H1 (cell line): ENCODE results near the gene MYO9B. TPM values are rescaled to one million over a fixed set of nuclear protein-coding genes. Genes with fewer than 3 reads are reported as not detected.

Source experiments
- CTCF ChIA-PET: fragments of 300-600 bp; sonication (Branson Sonifier 250); formaldehyde crosslinking; loops from one replicate; lab custom pipeline; 2021; ENCODE audit not compliant: partially characterized antibody; lab: Charles Lee
- POLR2A ChIA-PET: fragments of 300-600 bp; sonication (Branson Sonifier 250); formaldehyde crosslinking; loops from one replicate; lab custom pipeline; 2021; ENCODE audit warnings: inconsistent platforms; ENCODE audit not compliant: partially characterized antibody; lab: Charles Lee
- DNase-seq, 2 experiments: peaks; one replicate each; pipeline versions ENCODE4 v3.0.0 to v3.0.0-alpha.2; 2010 to 2022; ENCODE audit warnings: low spot score in 2 of 2, low read depth in 1 of 2, mixed read lengths in 1 of 2
- FAIRE-seq: peaks from 2 replicates; lab custom pipeline; 2011; peaks lifted over from hg19 to GRCh38; lab: Jason Lieb, UNC
- H2AFZ ChIP-seq: 2 replicates; pipeline ENCODE4 v1.8.1; 2012; ENCODE audit warnings: low read length, inconsistent platforms
- H2AK5ac ChIP-seq: 2 replicates; pipeline ENCODE4 v1.6.1; 2013; ENCODE audit warnings: low read depth, low read length
- H2BK120ac ChIP-seq: replicated peaks from 2 replicates; pipeline ENCODE3; 2013; ENCODE audit warnings: low read depth, low read length, inconsistent platforms
- H2BK12ac ChIP-seq: 2 replicates; pipeline ENCODE4 v1.6.1; 2013; ENCODE audit warnings: low read depth, low read length
- H2BK15ac ChIP-seq: 2 replicates; pipeline ENCODE4 v1.6.1; 2013; ENCODE audit warnings: low read length
- H2BK20ac ChIP-seq: 2 replicates; pipeline ENCODE4 v1.6.1; 2013; ENCODE audit warnings: low read length
- H2BK5ac ChIP-seq: 2 replicates; pipeline ENCODE4 v1.6.1; 2013; ENCODE audit warnings: low read depth, low read length
- H3K14ac ChIP-seq: 2 replicates; pipeline ENCODE4 v1.6.1; 2013; ENCODE audit warnings: inconsistent platforms; ENCODE audit not compliant: insufficient read length
- H3K18ac ChIP-seq: 2 replicates; pipeline ENCODE4 v1.6.1; 2013; ENCODE audit warnings: low read length; ENCODE audit errors: extremely low read depth
- H3K23ac ChIP-seq: 2 replicates; pipeline ENCODE4 v1.6.1; 2013; ENCODE audit warnings: inconsistent platforms; ENCODE audit not compliant: insufficient read length
- H3K23me2 ChIP-seq: 2 replicates; pipeline ENCODE4 v1.6.1; 2013; ENCODE audit warnings: low read depth, low read length
- H3K27ac ChIP-seq: 2 replicates; pipeline ENCODE4 v1.6.1; 2011; ENCODE audit warnings: low read depth, low read length, inconsistent platforms
- H3K27me3 ChIP-seq, 4 experiments: replicated peaks in 1 of 4; 1 replicate in 1 of 4; 2 replicates in 3 of 4; pipeline versions ENCODE4 v1.6.1 to v1.8.1; 2011 to 2013; ENCODE audit warnings: low read length in 3 of 4, mild to moderate bottlenecking in 3 of 4, inconsistent platforms in 2 of 4, mixed read lengths in 2 of 4, moderate library complexity in 1 of 4; ENCODE audit not compliant: control insufficient read depth in 3 of 4, insufficient read depth in 3 of 4; ENCODE audit errors: extremely low read depth in 1 of 4
- H3K36me3 ChIP-seq, 4 experiments: 2 replicates each; pipeline versions ENCODE4 v1.6.1 to v1.8.1; 2011 to 2013; ENCODE audit warnings: mild to moderate bottlenecking in 4 of 4, low read length in 3 of 4, moderate library complexity in 2 of 4, control low read depth in 1 of 4, inconsistent platforms in 1 of 4; ENCODE audit not compliant: insufficient read depth in 4 of 4, control insufficient read depth in 2 of 4
- H3K4ac ChIP-seq: replicated peaks from 2 replicates; pipeline ENCODE3; 2013; ENCODE audit warnings: low read length, low read depth, mixed read lengths, inconsistent platforms; ENCODE audit not compliant: insufficient read length
- H3K4me1 ChIP-seq, 4 experiments: replicated peaks in 1 of 4; 1 replicate in 1 of 4; 2 replicates in 3 of 4; pipeline versions ENCODE4 v1.6.1 to v1.8.1; 2011 to 2013; ENCODE audit warnings: low read length in 3 of 4, inconsistent platforms in 2 of 4, mixed read lengths in 1 of 4; ENCODE audit not compliant: insufficient read depth in 4 of 4, control insufficient read depth in 3 of 4
- H3K4me2 ChIP-seq, 2 experiments: 2 replicates each; pipeline versions ENCODE4 v1.6.1 to v1.8.1; 2011 to 2013; ENCODE audit warnings: low read depth in 2 of 2, low read length in 2 of 2, control low read depth in 1 of 2, inconsistent platforms in 1 of 2, mild to moderate bottlenecking in 1 of 2; ENCODE audit not compliant: insufficient read depth in 1 of 2
- H3K4me3 ChIP-seq, 4 experiments: fragments of 200-600, 300-600 bp in 1 of 4; sonication (generic), shearing (Covaris generic), sonication (Bioruptor Twin) in 1 of 4; 2 replicates each; pipeline versions ENCODE4 v1.5.1 to v1.8.1; 2011 to 2016; ENCODE audit warnings: low read length in 4 of 4, low read depth in 3 of 4, control low read depth in 2 of 4, inconsistent platforms in 2 of 4, mild to moderate bottlenecking in 2 of 4, mixed read lengths in 1 of 4, moderate library complexity in 1 of 4; ENCODE audit not compliant: insufficient read depth in 2 of 4; ENCODE audit errors: extremely low read depth in 1 of 4
- H3K56ac ChIP-seq: replicated peaks from 2 replicates; pipeline ENCODE3; 2013; ENCODE audit warnings: low read depth, mild to moderate bottlenecking, mixed read lengths, low read length, inconsistent platforms; ENCODE audit not compliant: insufficient read length
- H3K79me1 ChIP-seq: 2 replicates; pipeline ENCODE4 v1.6.1; 2013; ENCODE audit warnings: low read depth, low read length, control low read depth
- H3K79me2 ChIP-seq, 2 experiments: 2 replicates each; pipeline versions ENCODE4 v1.6.1 to v1.8.1; 2012 to 2013; ENCODE audit warnings: low read length in 2 of 2, mild to moderate bottlenecking in 2 of 2, inconsistent platforms in 1 of 2; ENCODE audit not compliant: insufficient read depth in 2 of 2, control insufficient read depth in 1 of 2
- H3K9ac ChIP-seq, 4 experiments: replicated peaks in 1 of 4; 1 replicate in 1 of 4; 2 replicates in 3 of 4; pipeline versions ENCODE4 v1.6.1 to v1.8.1; 2011 to 2013; ENCODE audit warnings: low read depth in 3 of 4, low read length in 3 of 4, control low read depth in 2 of 4, mild to moderate bottlenecking in 2 of 4, moderate library complexity in 2 of 4, inconsistent platforms in 1 of 4; ENCODE audit errors: extremely low read depth in 1 of 4
- H3K9me3 ChIP-seq, 2 experiments: 2 replicates each; pipeline versions ENCODE4 v1.6.1 to v1.8.1; 2012 to 2013; ENCODE audit warnings: mild to moderate bottlenecking in 2 of 2, moderate library complexity in 2 of 2, control low read depth in 1 of 2, inconsistent platforms in 1 of 2, low read depth in 1 of 2, low read length in 1 of 2, mixed read lengths in 1 of 2; ENCODE audit not compliant: insufficient read depth in 2 of 2
- H4K20me1 ChIP-seq, 2 experiments: replicated peaks in 1 of 2; 2 replicates each; pipeline versions ENCODE3 to v1.8.1; 2011 to 2013; ENCODE audit warnings: inconsistent platforms in 2 of 2, low read length in 2 of 2, mild to moderate bottlenecking in 1 of 2; ENCODE audit not compliant: insufficient read depth in 2 of 2, control insufficient read depth in 1 of 2
- H4K5ac ChIP-seq: 2 replicates; pipeline ENCODE4 v1.6.1; 2013; ENCODE audit warnings: low read length, low read depth, mixed read lengths, inconsistent platforms; ENCODE audit not compliant: insufficient read length
- H4K8ac ChIP-seq: 2 replicates; pipeline ENCODE4 v1.8.0; 2013; ENCODE audit warnings: mild to moderate bottlenecking, moderate library complexity, low read length, inconsistent platforms; ENCODE audit not compliant: insufficient read depth; ENCODE audit errors: extremely low read depth
- H4K91ac ChIP-seq: replicated peaks from 2 replicates; pipeline ENCODE3; 2013; ENCODE audit warnings: low read length, mixed read lengths, inconsistent platforms; ENCODE audit not compliant: insufficient read length
- CHD1 ChIP-seq: IDR thresholded peaks from 2 replicates; pipeline ENCODE4 v1.6.1; 2012; ENCODE audit warnings: low read depth, low read length, improper control_type of control experiment
- EP300 ChIP-seq, 2 experiments: IDR thresholded peaks; 1 replicate in 1 of 2; 2 replicates in 1 of 2; pipeline ENCODE4 v1.6.1; 2011 to 2012; ENCODE audit warnings: low read depth in 2 of 2, low read length in 2 of 2, mild to moderate bottlenecking in 2 of 2, borderline replicate concordance in 1 of 2, inconsistent platforms in 1 of 2, moderate library complexity in 1 of 2
- GABPA ChIP-seq: IDR thresholded peaks from 2 replicates; pipeline ENCODE4 v1.6.1; 2011; ENCODE audit warnings: mild to moderate bottlenecking, low read length, moderate library complexity, borderline replicate concordance; ENCODE audit not compliant: insufficient read depth
- KDM1A ChIP-seq: fragments of 200-600, 300-600 bp; sonication (generic); IDR thresholded peaks from 2 replicates; pipeline ENCODE4 v1.7.1; 2016; ENCODE audit warnings: mild to moderate bottlenecking, low read length, borderline replicate concordance
- MAX ChIP-seq: IDR thresholded peaks from 2 replicates; pipeline ENCODE4 v1.6.1; 2012; ENCODE audit warnings: inconsistent platforms
- RAD21 ChIP-seq, 2 experiments: IDR thresholded peaks in 1 of 2; conservative IDR thresholded peaks in 1 of 2; 2 replicates each; pipeline ENCODE4 v1.6.1; 2011; ENCODE audit warnings: low read depth in 2 of 2, low read length in 2 of 2, improper control_type of control experiment in 1 of 2, inconsistent platforms in 1 of 2, mild to moderate bottlenecking in 1 of 2, moderate library complexity in 1 of 2
- RBBP5 ChIP-seq: IDR thresholded peaks from 2 replicates; pipeline ENCODE4 v1.7.1; 2012; ENCODE audit warnings: low read depth, mild to moderate bottlenecking, inconsistent platforms, low read length, moderate library complexity, borderline replicate concordance
- RFX5 ChIP-seq: IDR thresholded peaks from 2 replicates; pipeline ENCODE4 v1.6.1; 2011; ENCODE audit warnings: low read depth, low read length, improper control_type of control experiment, borderline replicate concordance
- RNF2 ChIP-seq: fragments of 200-900, 300-1000 bp; sonication (generic); IDR thresholded peaks from 2 replicates; pipeline ENCODE4 v1.7.1; 2016; ENCODE audit warnings: borderline replicate concordance, low read depth, mild to moderate bottlenecking, antibody characterized with exemption, low read length; ENCODE audit not compliant: poor library complexity, severe bottlenecking; ENCODE audit errors: missing control alignments
- WGBS, 2 experiments: shearing (Covaris generic) in 1 of 2; methylation state at CpG; one replicate each; pipeline versions ENCODE4 v1.1.6 to v1.1.7; 2013 to 2015; ENCODE audit warnings: low lambda C conversion rate in 2 of 2, mixed read lengths in 2 of 2, inconsistent platforms in 1 of 2, low coverage in 1 of 2, missing lambda C conversion rate in 1 of 2; ENCODE audit not compliant: insufficient replicate concordance in 2 of 2, insufficient coverage in 1 of 2, insufficient read length in 1 of 2; ENCODE audit errors: extremely low coverage in 1 of 2, missing lambda C conversion rate in 1 of 2; 5-methylcytosine and 5-hydroxymethylcytosine counted together
- polyA plus RNA-seq, 7 experiments: library from polyadenylated mRNA; depleted of rRNA in 3 of 7; stranded (reverse) in 5 of 7; unstranded in 2 of 7; fragments of >200 nt in 5 of 7; fragments of 200-250 nt in 2 of 7; gene quantifications; 1 replicate in 5 of 7; 2 replicates in 1 of 7; 4 replicates in 1 of 7; pipeline versions ENCODE4 v1.2.1 to v1.2.3, GENCODE V29; 2011 to 2013; ENCODE audit warnings: missing spikeins in 2 of 7, mixed read lengths in 2 of 7
- total RNA-seq: library from RNA; stranded (reverse); fragmentation: NEBNext Ultra II Directional; extraction: Animal tissue kit (Norgen Biotek cat#: 25700); gene quantifications from 2 replicates; pipeline ENCODE4 v1.2.1, GENCODE V29; 2021
- TF ChIP-seq, protein P1 (sequence below): IDR thresholded peaks from 2 replicates; pipeline ENCODE4 v1.6.1; 2012; ENCODE audit warnings: low read length, inconsistent platforms

The MYO9B gene
- total and polyA plus RNA-seq, 2 of the 8 experiments (the other 6 are each of a cell fraction or from before 2014, with no cell fraction given) = 27.6 to 77.1 TPM

GRCh38 chr19:17232258-17232657, 156.7 kb downstream of the MYO9B start:
- Histone ChIP-seq H2BK12ac (no peak overlapping the region), H3K4ac (no peak overlapping the region), H4K5ac (no peak overlapping the region), H2BK20ac (no peak overlapping the region), H3K23ac (no peak overlapping the region), H2AFZ (no peak overlapping the region), H2BK5ac (no peak overlapping the region), H3K4me3 (no peak overlapping the region), H3K56ac (no peak overlapping the region), H3K9ac (no peak overlapping the region), H3K9me3 (no peaks in the 10 kb centered on the region), H2BK15ac (no peak overlapping the region), H4K20me1 (peaks cover 9 to 19% of the 10 kb centered on the region in 2 experiments), H3K79me1 (peaks cover 17% of the 10 kb centered on the region), H3K23me2 (peaks cover 4% of the 10 kb centered on the region; the same call in 1 of the 2 replicates), H3K18ac (no peak overlapping the region), H4K8ac (no peak overlapping the region), H3K27me3 (no peaks in the 10 kb centered on the region), H3K14ac (no peak overlapping the region), H3K79me2 (peaks cover 5 to 32% of the 10 kb centered on the region in 2 experiments; a peak in 3 of 4 replicates), H3K4me1 (peaks cover 3 to 15% (median 10%) of the 10 kb centered on the region in 4 experiments), H3K27ac (no peak overlapping the region), H2AK5ac (no peak overlapping the region), H3K4me2 (no peak overlapping the region), H4K91ac (no peak overlapping the region), H2BK120ac (no peak overlapping the region), H3K36me3 (peaks cover 4 to 34% (median 13%) of the 10 kb centered on the region in 4 experiments; a peak in 7 of 8 replicates)
- WGBS, 2 experiments = 96% methylated on average over 25 of the region's 25 CpGs; no CpG with 5 or more reads in 1 of the 2 experiments
- CTCF ChIA-PET = interaction anchor here (0.8 to 1.2 kb wide), 3 partner anchors 11 to 51 kb away, joined by 3 read pairs; no protein-coding TSS in a partner anchor
- DNase-seq (no peak), FAIRE-seq (no peak)
- POLR2A ChIA-PET = interaction anchor here (0.6 to 12.3 kb wide), 6 partner anchors 11 to 193 kb away, joined by 3 to 118 read pairs (median 5); partner anchors contain the start of genes NR2F6 and USE1
- TF ChIP-seq MAX = no peak
- TF ChIP-seq GABPA = no peak
- TF ChIP-seq, protein P1, sequence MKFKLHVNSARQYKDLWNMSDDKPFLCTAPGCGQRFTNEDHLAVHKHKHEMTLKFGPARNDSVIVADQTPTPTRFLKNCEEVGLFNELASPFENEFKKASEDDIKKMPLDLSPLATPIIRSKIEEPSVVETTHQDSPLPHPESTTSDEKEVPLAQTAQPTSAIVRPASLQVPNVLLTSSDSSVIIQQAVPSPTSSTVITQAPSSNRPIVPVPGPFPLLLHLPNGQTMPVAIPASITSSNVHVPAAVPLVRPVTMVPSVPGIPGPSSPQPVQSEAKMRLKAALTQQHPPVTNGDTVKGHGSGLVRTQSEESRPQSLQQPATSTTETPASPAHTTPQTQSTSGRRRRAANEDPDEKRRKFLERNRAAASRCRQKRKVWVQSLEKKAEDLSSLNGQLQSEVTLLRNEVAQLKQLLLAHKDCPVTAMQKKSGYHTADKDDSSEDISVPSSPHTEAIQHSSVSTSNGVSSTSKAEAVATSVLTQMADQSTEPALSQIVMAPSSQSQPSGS = no peak
- TF ChIP-seq EP300 (IDR thresholded peaks at IDR 0.05; ENCODE audit: borderline replicate concordance in 1 of 2, low read depth in 2 of 2, low read length in 2 of 2) = no peak
- no peak for TF ChIP-seq CHD1
- no peak for TF ChIP-seq RBBP5
- TF ChIP-seq RNF2 = no peak
- no peak for TF ChIP-seq RAD21 (IDR thresholded peaks at IDR 0.05 in 1 of 2, conservative IDR thresholded peaks at IDR 0.05 in 1 of 2; ENCODE audit: low read depth in 2 of 2, low read length in 2 of 2)
- no peak for TF ChIP-seq KDM1A
- TF ChIP-seq RFX5 = no peak
